DOHH2 (cell line): Measurements from ENCODE around the gene PCDHB13.
"Not testable (repeated sequence)": the region's sequence is repeated elsewhere in the genome, so short reads cannot be mapped to it uniquely, and the experiment has no call there.

Experiments
- EZH2phosphoT487 ChIP-seq: fragments of 200-600 bp; sonication (generic); IDR thresholded peaks from 2 replicates; pipeline ENCODE4 v1.6.1; 2017; ENCODE audit warnings: borderline replicate concordance, mild to moderate bottlenecking, antibody characterized with exemption, low read length, moderate library complexity, mixed read lengths
- TF ChIP-seq, protein P1 (sequence below): fragments of 200-600 bp; sonication (generic); IDR thresholded peaks from one replicate; pipeline ENCODE4 v1.5.1; 2014; ENCODE audit warnings: antibody characterized with exemption, mild to moderate bottlenecking, low read depth, low read length; ENCODE audit not compliant: poor library complexity, severe bottlenecking

GRCh38 chr5:141224844-141225243 is 11.1 kb downstream of the PCDHB13 start:
- TF ChIP-seq, protein P1, sequence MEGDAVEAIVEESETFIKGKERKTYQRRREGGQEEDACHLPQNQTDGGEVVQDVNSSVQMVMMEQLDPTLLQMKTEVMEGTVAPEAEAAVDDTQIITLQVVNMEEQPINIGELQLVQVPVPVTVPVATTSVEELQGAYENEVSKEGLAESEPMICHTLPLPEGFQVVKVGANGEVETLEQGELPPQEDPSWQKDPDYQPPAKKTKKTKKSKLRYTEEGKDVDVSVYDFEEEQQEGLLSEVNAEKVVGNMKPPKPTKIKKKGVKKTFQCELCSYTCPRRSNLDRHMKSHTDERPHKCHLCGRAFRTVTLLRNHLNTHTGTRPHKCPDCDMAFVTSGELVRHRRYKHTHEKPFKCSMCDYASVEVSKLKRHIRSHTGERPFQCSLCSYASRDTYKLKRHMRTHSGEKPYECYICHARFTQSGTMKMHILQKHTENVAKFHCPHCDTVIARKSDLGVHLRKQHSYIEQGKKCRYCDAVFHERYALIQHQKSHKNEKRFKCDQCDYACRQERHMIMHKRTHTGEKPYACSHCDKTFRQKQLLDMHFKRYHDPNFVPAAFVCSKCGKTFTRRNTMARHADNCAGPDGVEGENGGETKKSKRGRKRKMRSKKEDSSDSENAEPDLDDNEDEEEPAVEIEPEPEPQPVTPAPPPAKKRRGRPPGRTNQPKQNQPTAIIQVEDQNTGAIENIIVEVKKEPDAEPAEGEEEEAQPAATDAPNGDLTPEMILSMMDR: not testable (repeated sequence)
- not testable (repeated sequence) for TF ChIP-seq EZH2phosphoT487
